Colonic mucosa (tissue), 4 donors: ENCODE measurements around the gene LINC00632. TPM values are rescaled to one million over a fixed set of nuclear protein-coding genes. Genes with fewer than 3 reads are reported as not detected.
A peak's percentile ranks its signal among the peaks of the same experiment; 100 is the strongest.
"Not testable (repeated sequence)": the region's sequence is repeated elsewhere in the genome, so short reads cannot be mapped to it uniquely, and the experiment has no call there.

Experiments
- DNase-seq: peaks from one replicate; pipeline ENCODE4 v3.0.0-alpha.2; 2020
- H3K27ac ChIP-seq: fragments of 200-600 bp; one replicate; pipeline ENCODE4 v1.8.0; 2021
- H3K27me3 ChIP-seq: fragments of 200-600 bp; one replicate; pipeline ENCODE4 v1.8.0; 2021
- H3K36me3 ChIP-seq: fragments of 200-600 bp; one replicate; pipeline ENCODE4 v1.8.0; 2021
- H3K4me1 ChIP-seq: fragments of 200-600 bp; one replicate; pipeline ENCODE4 v1.8.0; 2021; ENCODE audit warnings: mild to moderate bottlenecking
- H3K4me3 ChIP-seq: fragments of 200-600 bp; one replicate; pipeline ENCODE4 v1.8.0; 2021
- H3K9ac ChIP-seq, 2 donors: one replicate each; pipeline ENCODE4 v1.7.0; 2013; ENCODE audit warnings: control low read depth in 2 of 2, low read depth in 2 of 2, low read length in 2 of 2
- H3K9me3 ChIP-seq: fragments of 200-600 bp; one replicate; pipeline ENCODE4 v1.8.0; 2021
- intact Hi-C: fragments of 100-400 bp; cut with DNase I; formaldehyde crosslinking; loops from one replicate; pipeline ENCODE4 v1.14.1; 2022
- total RNA-seq, 2 donors: library from RNA; stranded (reverse); fragmentation: NEBNext Ultra II Directional in 1 of 2; extraction: Animal tissue kit (Norgen Biotek cat#: 25700) in 1 of 2; gene quantifications; one replicate each; pipeline ENCODE4 v1.2.1, GENCODE V29; 2021
- TF ChIP-seq, protein P1 (sequence below): fragments of 200-600 bp; IDR thresholded peaks from one replicate; pipeline ENCODE4 v1.8.0; 2022; ENCODE audit warnings: antibody characterized with exemption, mild to moderate bottlenecking
- donor health status: healthy.
- donor health status: DM: no; HTN: no; CAD: no.
- donor health status: DM: no; HTN: no; CAD: no.

Gene LINC00632
- 10 to 100 TPM; 12.1 to 27.3 TPM for total RNA-seq

DNA sequence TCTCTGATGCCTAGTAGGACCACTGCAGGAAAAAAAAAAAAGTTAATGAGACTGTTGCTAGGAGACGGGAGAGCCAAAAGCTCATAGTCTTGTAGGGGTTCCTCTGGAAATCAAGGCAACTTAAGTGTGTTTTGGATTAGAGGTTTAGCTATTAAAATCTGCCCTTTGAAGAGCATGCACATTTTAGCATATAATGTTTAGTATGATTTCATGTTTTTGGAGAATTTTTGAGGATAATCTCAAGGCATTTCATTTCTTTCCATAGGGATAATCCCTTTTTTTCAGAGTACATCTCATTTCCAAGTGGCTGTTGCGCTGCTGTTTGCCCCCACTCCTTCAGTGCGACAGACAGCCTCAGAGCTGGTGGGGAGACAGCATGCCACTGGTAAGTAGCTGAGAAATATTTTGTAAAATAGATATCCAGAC, at the start of gene LINC00632:
Gene LINC00632 (plus strand): TSS at position 339 of the 426 bp plus-strand sequence.
- DNase-seq: no peak
- H3K4me1 ChIP-seq: no peaks in the 10 kb centered on the region
- H3K27me3 ChIP-seq: no peaks in the 10 kb centered on the region
- no peak within 1 kb of the TSS for H3K27ac ChIP-seq
- TF ChIP-seq, protein P1, sequence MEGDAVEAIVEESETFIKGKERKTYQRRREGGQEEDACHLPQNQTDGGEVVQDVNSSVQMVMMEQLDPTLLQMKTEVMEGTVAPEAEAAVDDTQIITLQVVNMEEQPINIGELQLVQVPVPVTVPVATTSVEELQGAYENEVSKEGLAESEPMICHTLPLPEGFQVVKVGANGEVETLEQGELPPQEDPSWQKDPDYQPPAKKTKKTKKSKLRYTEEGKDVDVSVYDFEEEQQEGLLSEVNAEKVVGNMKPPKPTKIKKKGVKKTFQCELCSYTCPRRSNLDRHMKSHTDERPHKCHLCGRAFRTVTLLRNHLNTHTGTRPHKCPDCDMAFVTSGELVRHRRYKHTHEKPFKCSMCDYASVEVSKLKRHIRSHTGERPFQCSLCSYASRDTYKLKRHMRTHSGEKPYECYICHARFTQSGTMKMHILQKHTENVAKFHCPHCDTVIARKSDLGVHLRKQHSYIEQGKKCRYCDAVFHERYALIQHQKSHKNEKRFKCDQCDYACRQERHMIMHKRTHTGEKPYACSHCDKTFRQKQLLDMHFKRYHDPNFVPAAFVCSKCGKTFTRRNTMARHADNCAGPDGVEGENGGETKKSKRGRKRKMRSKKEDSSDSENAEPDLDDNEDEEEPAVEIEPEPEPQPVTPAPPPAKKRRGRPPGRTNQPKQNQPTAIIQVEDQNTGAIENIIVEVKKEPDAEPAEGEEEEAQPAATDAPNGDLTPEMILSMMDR: no peak
- no peaks in the 10 kb centered on the region for H3K9me3 ChIP-seq
- H3K4me3 ChIP-seq: no peak within 1 kb of the TSS
- no peak within 1 kb of the TSS for H3K9ac ChIP-seq
- H3K36me3 ChIP-seq: no peaks in the 10 kb centered on the region
- intact Hi-C loops: no loop called here

DNA sequence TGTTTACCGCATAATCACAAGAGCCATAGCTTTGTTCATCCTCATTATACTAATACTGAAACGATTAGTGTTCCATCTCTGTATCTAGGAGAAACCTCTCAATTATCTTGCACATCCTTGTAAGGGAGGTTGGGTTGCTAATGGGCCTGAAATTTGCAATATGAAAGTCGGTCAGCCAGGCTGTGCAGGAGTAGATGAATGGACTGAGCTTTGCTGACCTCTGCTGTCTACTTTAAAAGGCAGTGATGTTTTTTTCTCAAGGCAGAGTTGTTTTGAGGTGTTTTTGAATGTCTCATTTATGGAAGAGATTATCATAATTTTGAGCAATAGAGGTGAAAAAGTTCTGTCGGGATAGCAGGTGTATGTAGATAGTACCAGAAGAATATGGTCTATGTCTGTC, 47.9 kb upstream of the LINC00632 start:
- no peak for DNase-seq
- no peak overlapping the region for H3K9ac ChIP-seq
- intact Hi-C loops: no loop called here
- H3K36me3 ChIP-seq: no peaks in the 10 kb centered on the region
- H3K9me3 ChIP-seq: no peaks in the 10 kb centered on the region
- TF ChIP-seq, protein P1: no peak
- no peak overlapping the region for H3K4me3 ChIP-seq
- no peak overlapping the region for H3K27ac ChIP-seq
- no peaks in the 10 kb centered on the region for H3K4me1 ChIP-seq
- H3K27me3 ChIP-seq: no peaks in the 10 kb centered on the region

DNA sequence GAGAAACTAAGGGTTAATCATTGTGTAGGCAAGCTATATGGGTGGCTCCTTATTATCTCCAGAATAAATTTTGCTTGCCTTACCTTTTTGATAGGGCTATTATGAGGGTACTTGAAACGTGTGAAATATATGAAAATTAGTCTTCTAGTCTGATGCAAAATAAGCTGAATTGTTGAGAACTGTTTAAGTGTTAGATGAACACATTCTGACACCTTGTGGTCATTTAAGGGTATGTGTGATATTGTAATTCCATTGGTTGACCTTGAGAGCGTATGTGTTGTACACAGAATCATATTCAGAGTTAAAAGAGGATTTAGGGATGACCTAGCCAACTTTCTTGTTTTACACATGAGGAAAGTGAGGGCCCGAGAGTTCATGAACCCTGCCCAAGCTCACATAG, 44.6 kb upstream of the LINC00632 start:
- Histone ChIP-seq H3K4me3 (no peak overlapping the region), H3K4me1 (no peaks in the 10 kb centered on the region), H3K9me3 (no peaks in the 10 kb centered on the region), H3K36me3 (no peaks in the 10 kb centered on the region), H3K27me3 (no peaks in the 10 kb centered on the region), H3K27ac (no peak overlapping the region), H3K9ac (no peak overlapping the region)
- DNase-seq: no peak
- TF ChIP-seq, protein P1: peak; percentile 23
- intact Hi-C loops: no loop called here

DNA sequence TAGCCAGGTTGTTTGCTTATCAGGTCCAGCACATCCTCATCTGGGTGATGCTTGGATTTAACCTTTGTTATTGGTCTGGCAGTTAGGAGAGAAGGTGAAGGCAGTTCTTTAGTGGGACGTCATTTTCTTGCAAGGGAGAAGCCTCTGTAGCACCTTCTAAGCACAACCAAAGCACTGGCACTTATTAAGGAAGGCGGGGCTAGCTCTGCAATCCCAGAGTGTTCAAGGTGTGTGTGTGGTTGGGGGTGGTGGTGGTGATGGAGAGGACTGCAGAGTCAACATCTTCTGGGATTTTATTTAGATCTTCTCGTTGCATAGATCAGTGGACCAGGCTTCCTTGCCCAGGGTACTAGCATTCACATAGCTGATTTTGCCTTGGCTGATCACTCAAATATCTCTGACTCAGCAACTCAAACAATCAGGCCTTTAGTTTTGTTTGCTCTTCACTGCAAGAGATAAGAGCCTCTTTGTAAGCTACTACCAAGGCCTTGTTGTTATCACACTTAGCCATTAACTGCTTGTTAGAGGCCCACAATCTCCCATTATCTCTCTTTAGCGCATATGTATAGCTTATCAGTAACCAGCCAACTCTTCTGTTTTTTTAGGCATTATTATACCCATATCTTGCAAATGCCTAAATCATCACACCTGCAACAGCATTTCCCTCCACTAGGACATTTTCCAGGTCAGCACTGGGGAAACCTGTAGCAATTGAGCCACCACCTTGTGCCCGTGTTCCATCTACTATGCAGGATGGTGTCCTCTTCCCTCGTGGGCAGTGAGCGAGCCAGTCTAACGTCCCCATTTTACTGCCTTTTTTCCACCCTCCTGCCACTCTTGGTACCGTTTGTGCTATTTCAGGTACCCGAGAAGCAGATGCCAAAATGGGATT, 36.5 kb upstream of the LINC00632 start:
- Histone ChIP-seq H3K27me3 (no peaks in the 10 kb centered on the region), H3K4me1 (no peaks in the 10 kb centered on the region), H3K27ac (no peak overlapping the region), H3K4me3 (no peak overlapping the region), H3K36me3 (no peaks in the 10 kb centered on the region), H3K9me3 (no peaks in the 10 kb centered on the region), H3K9ac (no peak overlapping the region)
- no peak for DNase-seq
- TF ChIP-seq, protein P1: no peak
- intact Hi-C loops: no loop called here

DNA sequence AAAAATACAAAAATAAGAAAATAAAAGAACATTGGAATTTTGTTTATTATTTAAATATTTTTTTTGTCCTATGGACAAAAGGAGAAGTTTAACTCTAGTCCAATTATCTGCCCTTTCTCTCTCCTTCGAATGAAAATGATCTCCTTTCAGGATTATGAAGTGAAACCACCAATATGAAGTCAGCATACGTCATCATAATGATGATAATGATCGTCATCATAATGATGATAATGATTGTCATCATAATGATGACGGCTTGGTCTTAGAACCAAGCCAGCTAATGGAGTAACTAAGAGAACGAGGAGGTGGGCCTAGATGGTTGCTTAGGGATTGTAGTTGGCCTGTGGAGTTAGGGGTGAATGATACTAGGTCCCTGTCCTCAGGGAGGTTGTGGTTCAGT, 21.9 kb upstream of the LINC00632 start:
- Histone ChIP-seq H3K27me3 (no peaks in the 10 kb centered on the region), H3K36me3 (no peaks in the 10 kb centered on the region), H3K9ac (no peak overlapping the region), H3K27ac (no peak overlapping the region), H3K9me3 (no peaks in the 10 kb centered on the region), H3K4me3 (no peak overlapping the region), H3K4me1 (no peaks in the 10 kb centered on the region)
- TF ChIP-seq, protein P1: no peak
- no peak for DNase-seq
- intact Hi-C loops: no loop called here

GRCh38 chrX:140691596-140691995, 18.0 kb upstream of the LINC00632 start:
- H3K36me3 ChIP-seq, H3K9me3 ChIP-seq, H3K4me3 ChIP-seq, H3K4me1 ChIP-seq, intact Hi-C loops, H3K9ac ChIP-seq, DNase-seq, H3K27ac ChIP-seq, H3K27me3 ChIP-seq: not testable (repeated sequence)
